Inferior parietal cortex (tissue), 1 donor: Measurements from ENCODE around the gene BASP1.
"Not testable (repeated sequence)": the region's sequence is repeated elsewhere in the genome, so short reads cannot be mapped to it uniquely, and the experiment has no call there.

Experiments
- DNase-seq: peaks from one replicate; pipeline ENCODE4 v3.0.0-alpha.2; 2016; ENCODE audit errors: extremely low spot score

The BASP1 gene

DNA sequence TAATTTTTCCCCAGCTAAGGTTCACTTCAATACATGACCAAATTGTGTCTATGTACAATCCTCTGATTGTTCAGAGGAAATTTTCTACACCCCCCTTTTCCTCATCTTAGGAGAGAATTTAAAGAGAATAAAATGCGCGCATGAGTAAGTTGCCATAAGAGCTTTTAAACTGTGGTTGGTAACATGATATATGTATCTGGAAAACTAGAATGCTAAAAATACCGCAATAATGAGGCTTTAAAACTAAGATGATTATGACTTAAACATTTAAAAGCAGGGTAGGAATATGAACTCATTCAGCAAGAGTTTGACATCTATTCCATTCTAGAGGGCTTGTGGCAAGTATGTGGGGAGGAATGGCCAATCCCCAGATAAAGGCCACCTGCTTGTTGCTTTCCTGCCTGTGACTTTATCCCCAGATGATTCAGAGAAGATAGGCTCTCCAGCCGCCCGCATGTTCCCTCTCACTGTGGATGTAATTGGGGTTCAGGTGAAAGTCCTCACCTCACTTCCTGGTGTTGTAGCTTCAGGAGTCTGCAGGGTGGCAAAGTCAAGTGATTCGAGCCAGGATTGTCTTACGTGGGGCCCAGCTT is 26.5 kb upstream of the BASP1 start:
- DNase-seq: no peak

- not testable (repeated sequence) for DNase-seq
Measured at GRCh38 chr5:17191574-17191973, 25.9 kb upstream of the BASP1 start.

DNA sequence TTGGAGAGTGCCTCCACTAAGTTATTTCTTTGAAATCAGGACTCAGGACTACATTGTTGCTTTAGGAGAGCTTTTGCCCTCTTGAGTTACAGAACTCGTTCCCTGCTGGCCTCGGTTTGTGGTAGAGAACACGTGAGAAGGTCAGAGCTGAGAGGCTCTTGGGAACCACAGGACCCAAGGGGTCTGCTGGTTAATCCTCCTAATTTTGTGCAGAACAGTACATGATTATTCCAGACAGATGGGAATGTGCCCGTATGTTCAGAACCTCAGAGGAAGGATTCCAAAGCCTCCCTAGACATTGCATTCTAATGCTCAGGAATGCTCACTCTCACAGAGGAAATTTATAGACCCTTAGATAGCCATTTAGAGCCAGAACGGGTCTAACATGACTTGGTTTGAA is 25.2 kb upstream of the BASP1 start:
- no peak for DNase-seq

- DNase-seq: no peak
Measured at GRCh38 chr5:17196024-17196423, 21.4 kb upstream of the BASP1 start.

GRCh38 chr5:17196697-17197096 is 20.7 kb upstream of the BASP1 start:
- DNase-seq: no peak

DNA sequence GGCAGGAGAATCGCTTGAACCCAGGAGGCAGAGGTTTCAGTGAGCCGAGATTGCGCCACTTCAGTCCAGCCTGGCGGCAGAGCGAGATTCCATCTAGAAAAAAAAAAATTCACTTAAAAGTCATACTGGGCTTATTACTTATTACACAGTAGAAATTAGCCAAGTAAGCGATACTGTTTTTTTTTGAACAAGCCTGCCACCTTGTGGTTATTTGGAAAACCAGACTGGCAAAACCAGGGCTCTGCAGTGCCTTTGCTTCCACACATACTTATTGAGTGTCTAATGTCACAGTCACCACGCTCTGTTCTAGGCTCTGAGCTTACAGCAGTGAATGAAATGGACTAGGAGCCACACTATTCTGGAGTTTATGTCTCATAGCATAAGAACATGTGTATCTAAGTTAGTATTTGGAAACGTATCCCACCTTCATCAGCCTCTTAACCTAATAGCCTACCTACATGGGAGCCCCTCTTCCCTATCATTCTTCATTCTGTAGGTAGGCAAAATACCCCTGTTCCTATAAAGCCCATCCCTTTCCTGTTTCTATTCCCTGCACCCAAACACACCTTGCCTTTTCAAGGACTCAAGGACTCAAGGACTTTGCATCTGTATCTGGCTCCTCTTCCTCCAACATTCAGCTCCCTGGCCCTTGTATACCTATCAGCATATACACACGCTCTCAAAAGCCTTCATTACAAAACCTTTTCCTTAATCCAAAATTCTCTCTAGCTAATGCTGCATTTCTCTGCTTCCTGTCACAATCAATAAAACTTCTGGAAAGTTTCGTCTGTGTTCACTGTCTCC is 13.9 kb upstream of the BASP1 start:
- DNase-seq: peak; percentile 90

DNA sequence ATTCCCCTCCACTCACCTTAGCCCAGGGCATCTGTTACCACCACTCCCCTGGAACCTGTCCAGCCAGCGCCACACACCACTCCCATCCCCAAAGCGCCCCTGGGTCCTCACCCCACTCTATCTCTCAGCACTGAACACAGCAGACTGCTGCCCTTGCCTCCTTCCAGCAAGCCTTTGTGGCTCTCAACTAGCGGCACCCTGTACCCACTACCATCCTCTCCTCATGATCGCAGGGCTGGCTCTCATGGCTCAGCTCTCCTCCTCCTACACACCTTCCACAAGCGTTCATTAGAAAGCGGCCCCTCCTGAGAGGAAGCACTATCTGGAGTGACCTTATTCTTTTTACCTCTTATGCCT is 13.3 kb upstream of the BASP1 start:
- no peak for DNase-seq

DNA sequence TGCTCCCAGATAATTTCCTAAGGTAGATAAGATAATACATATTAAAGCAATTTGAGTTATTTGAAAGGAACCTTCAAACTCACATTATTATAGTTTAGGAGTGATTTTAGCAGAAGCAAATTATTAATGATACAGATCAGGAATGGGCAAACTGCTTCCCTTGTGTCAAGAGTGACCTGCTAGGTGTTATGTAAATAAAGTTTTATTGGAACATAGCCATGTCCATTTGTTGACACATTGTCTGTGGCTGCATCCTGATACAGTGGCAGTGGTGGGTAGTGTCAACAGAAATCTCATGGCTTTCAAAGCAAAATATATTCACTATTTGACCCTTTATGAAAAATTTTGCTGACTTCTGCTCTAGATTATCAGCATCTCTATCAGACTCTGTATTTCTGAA is 11.4 kb upstream of the BASP1 start:
- DNase-seq: no peak

DNA sequence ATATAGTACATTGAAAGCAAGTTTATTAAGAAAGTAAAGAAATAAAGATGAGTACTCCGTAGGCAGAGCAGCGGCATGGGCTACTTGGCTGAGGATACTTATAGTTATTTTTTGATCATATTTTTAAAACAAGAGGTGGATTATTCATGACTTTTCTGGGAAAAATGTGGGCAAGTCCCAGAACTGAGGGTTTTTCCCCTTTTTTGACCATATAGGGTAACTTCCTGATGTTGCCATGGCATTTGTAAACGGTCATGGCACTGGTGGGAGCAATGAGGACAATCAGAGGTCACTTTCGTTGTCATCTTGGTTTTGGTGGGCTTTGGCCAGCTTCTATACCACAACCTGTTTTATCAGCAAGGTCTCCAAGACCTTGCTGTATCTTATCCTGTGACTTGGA is 5.2 kb upstream of the BASP1 start:
- no peak for DNase-seq

- DNase-seq: no peak
Measured at GRCh38 chr5:17212996-17213395, 4.4 kb upstream of the BASP1 start.

DNA sequence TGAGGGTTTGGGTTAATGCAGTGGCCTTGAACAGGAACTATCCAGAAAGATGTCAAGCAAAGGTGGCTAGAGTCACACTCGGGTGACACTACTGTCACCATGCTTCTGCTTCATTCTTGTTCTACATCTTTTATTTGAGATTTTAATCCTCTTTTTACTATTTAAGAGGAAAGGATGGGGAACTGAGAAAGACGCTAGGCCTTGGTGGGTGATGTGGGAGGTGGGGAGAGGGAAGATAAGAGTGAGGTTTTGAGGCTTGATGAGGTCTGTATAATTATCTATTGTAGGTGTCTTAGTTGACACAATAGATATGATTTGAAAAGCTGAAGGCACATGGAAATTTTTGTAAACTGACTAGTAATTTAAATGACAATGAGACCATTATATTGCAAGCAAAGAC is 3.5 kb upstream of the BASP1 start:
- DNase-seq: no peak

GRCh38 chr5:17214893-17215292 is 2.5 kb upstream of the BASP1 start:
- peak; percentile 52 for DNase-seq

GRCh38 chr5:17215361-17215760 is 2.1 kb upstream of the BASP1 start:
- no peak for DNase-seq

DNA sequence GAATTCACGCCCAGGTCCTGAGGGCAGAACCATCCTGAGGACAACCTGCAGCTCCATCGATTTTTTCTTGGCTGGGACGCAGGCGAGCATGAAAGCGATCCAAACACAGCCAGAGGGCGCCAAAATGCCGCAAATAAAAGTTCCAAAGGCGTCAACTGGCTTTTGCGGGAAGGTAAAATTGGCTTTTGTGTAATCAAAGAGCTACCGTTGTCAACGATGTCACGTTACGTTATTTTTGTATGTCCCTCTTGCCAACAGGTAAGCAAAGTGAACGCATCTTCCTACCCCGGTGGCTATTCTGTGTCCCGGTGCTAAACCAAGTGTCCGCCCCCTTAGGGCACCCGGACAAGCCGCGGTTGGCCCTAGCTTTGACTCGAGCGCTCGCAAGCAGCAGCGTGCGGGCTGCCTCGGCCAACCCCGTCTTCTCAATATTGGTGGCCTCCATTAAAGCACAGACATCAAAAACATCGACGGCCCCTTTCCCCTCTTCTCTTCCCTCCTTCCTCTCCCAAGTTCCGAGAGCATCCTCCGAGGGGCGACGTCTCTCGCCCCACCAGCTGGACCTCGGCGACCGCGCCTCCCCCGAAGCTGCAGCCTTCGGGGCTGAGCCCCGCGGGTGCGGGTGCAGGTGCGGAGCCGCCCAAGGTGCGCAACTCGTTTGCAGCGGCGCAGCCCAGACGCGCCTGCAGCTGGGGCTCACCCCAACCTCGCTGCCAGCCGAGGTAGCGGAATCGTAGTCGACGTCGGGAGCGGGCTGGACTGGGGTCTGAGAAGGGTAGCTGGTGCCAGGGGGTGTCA is 1.1 kb upstream of the BASP1 start:
- DNase-seq: peak; percentile 94

GRCh38 chr5:17216974-17217492 is 398 bp upstream of the BASP1 start:
- no peak for DNase-seq

DNA sequence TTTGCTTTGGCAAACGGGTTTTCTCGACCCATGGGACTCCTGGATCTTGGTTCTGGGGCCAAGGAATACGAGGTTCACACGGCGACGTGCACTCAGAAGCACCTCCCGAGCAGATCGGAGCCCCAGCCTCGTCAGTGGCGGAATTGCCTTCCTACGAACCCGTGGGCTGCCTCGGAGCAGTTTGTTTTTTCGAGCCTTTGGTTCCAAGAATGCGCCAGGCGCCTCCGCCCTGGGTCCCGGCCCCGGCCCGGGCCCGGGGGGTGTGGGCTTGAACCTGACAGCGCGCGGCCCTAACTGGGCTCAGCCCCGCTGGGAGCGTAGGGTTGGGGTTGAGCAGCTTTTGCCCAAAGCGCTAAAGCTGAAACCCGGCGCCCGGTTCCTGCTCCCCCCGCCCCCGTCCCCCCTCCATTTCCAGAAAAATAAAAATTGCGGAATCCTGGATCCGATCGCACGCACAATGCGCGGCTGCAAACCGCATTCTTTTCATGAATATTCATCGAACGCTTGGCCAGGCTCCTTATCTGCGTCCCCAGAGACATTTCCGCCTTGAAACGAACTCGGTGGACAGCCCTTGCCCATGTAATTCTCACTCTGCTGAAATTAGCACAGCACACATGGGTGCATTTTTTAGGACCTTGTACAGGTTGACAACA is 1.0 kb downstream of the BASP1 start:
- DNase-seq: no peak

GRCh38 chr5:17219006-17219422 is 1.6 kb downstream of the BASP1 start:
- no peak for DNase-seq

GRCh38 chr5:17219469-17219868 is 2.0 kb downstream of the BASP1 start:
- DNase-seq: no peak

- no peak for DNase-seq
Measured at GRCh38 chr5:17219992-17220391, 2.6 kb downstream of the BASP1 start.

GRCh38 chr5:17220469-17220868 is 3.0 kb downstream of the BASP1 start:
- DNase-seq: no peak

GRCh38 chr5:17221843-17222636 is 4.6 kb downstream of the BASP1 start:
- DNase-seq: no peak
